ENCODE measurements around the gene VRK1. TPM values are rescaled to one million over a fixed set of nuclear protein-coding genes. Genes with fewer than 3 reads are reported as not detected.

Gene VRK1
- polyA plus RNA-seq, 2 of the 4 experiments (the other 2 are of a cell fraction): 32.2 to 34.2 TPM

- no peak for ATAC-seq
- H3K9me3 ChIP-seq: no peaks in the 10 kb centered on the region
Measured at GRCh38 chr14:96783043-96783914, 13.9 kb upstream of the VRK1 start.

GRCh38 chr14:96783915-96784224 lies 13.3 kb upstream of the VRK1 start:
- FAIRE-seq (no peak), ATAC-seq (no peak), DNase-seq (ENCODE audit: low read depth in 1 of 2, low spot score in 1 of 2) (no peak)
- 43% methylated on average over 4 of the region's 4 CpGs for WGBS (ENCODE audit: missing lambda C conversion rate)
- no peaks in the 10 kb centered on the region for H3K9me3 ChIP-seq
- POLR2A ChIA-PET: no interaction called here
- H3K4me2 ChIP-seq: no peak overlapping the region
- H3K4me3 ChIP-seq: no peak overlapping the region
- TF ChIP-seq CTCF (IDR thresholded peaks at IDR 0.05): no peak
- no peak overlapping the region for H3K27ac ChIP-seq
- no peaks in the 10 kb centered on the region for H3K4me1 ChIP-seq
- CTCF ChIA-PET: no interaction called here

More at GRCh38 chr14:96783043-96783914, 13.9 kb upstream of the VRK1 start:
- Histone ChIP-seq H3K4me3 (no peak overlapping the region), H3K4me2 (no peak overlapping the region), H3K4me1 (no peaks in the 10 kb centered on the region), H3K27ac (no peak overlapping the region)
- FAIRE-seq: no peak
- TF ChIP-seq BHLHE40 (IDR thresholded peaks at IDR 0.05; ENCODE audit: low read depth, low read length) (no peak), MAFK (IDR thresholded peaks at IDR 0.05; ENCODE audit: partially characterized antibody) (no peak), NFE2L2 (conservative IDR thresholded peaks at IDR 0.05; ENCODE audit: low read length) (no peak), NR3C1 (IDR thresholded peaks at IDR 0.05) (no peak), USF2 (IDR thresholded peaks at IDR 0.05) (no peak), EP300 (IDR thresholded peaks at IDR 0.05) (no peak), CBX8 (IDR thresholded peaks at IDR 0.05) (no peak), CHD4 (IDR thresholded peaks at IDR 0.05; ENCODE audit: borderline replicate concordance) (no peak)
- no peak for DNase-seq (ENCODE audit: low read depth in 1 of 2, low spot score in 1 of 2)
- ChIA-PET CTCF (no interaction called here), POLR2A (no interaction called here)
- WGBS (ENCODE audit: missing lambda C conversion rate): 27% methylated on average over 10 of the region's 10 CpGs

- ChIA-PET POLR2A (no interaction called here), CTCF (interaction anchor here (2.3 kb wide), 1 partner anchor 18 kb away, joined by 6 read pairs; no protein-coding TSS in a partner anchor)
- Histone ChIP-seq H3K4me1 (no peaks in the 10 kb centered on the region), H3K9me3 (no peaks in the 10 kb centered on the region), H3K4me2 (no peak overlapping the region), H3K27ac (no peak overlapping the region), H3K4me3 (no peak overlapping the region)
- TF ChIP-seq HEYL (CRISPR knock-in tag; IDR thresholded peaks at IDR 0.05) (no peak), TFCP2L1 (CRISPR knock-in tag; IDR thresholded peaks at IDR 0.05) (no peak), CBX8 (IDR thresholded peaks at IDR 0.05) (no peak), EHMT2 (IDR thresholded peaks at IDR 0.05; ENCODE audit: low read depth) (no peak), JUN (IDR thresholded peaks at IDR 0.05) (no peak), BCL3 (IDR thresholded peaks at IDR 0.05) (no peak), ELK1 (IDR thresholded peaks at IDR 0.05; ENCODE audit: low read depth, low read length) (no peak), HMGXB4 (CRISPR knock-in tag; IDR thresholded peaks at IDR 0.05; ENCODE audit: borderline replicate concordance) (no peak), RARB (CRISPR knock-in tag; IDR thresholded peaks at IDR 0.05) (no peak), RNF2 (IDR thresholded peaks at IDR 0.05; ENCODE audit: borderline replicate concordance, low read depth) (no peak), ZNF302 (CRISPR knock-in tag; IDR thresholded peaks at IDR 0.05) (no peak), NPAS2 (CRISPR knock-in tag; IDR thresholded peaks at IDR 0.05; ENCODE audit: borderline replicate concordance) (no peak), KDM5A (IDR thresholded peaks at IDR 0.05) (no peak), RCOR1 (IDR thresholded peaks at IDR 0.05; ENCODE audit: low read depth, low read length) (no peak), FOSB (CRISPR knock-in tag; IDR thresholded peaks at IDR 0.05) (no peak)
- 34% methylated on average over 3 of the region's 3 CpGs for WGBS (ENCODE audit: missing lambda C conversion rate)
- DNase-seq (ENCODE audit: low read depth in 1 of 2, low spot score in 1 of 2) (no peak), ATAC-seq (no peak), FAIRE-seq (no peak)
Measured at GRCh38 chr14:96790186-96790585, 7.0 kb upstream of the VRK1 start.

All from A549 (cell line).